A673 (cell line): ENCODE data around the gene SRGAP2C. TPM values are rescaled to one million over a fixed set of nuclear protein-coding genes. Genes with fewer than 3 reads are reported as not detected.
"Not testable (repeated sequence)": the region's sequence is repeated elsewhere in the genome, so short reads cannot be mapped to it uniquely, and the experiment has no call there.

Experiments
- BruUV-seq: library from RNA; stranded (reverse); fragments of 400-500 nt; replicated peaks from 2 replicates; lab custom pipeline; 2021; lab: Mats Ljungman, UMichigan
- CTCF ChIA-PET: fragments of 300-600 bp; sonication (Branson Sonifier 250); formaldehyde crosslinking; loops from one replicate; lab custom pipeline; 2022; ENCODE audit warnings: antibody characterized with exemption; lab: Charles Lee
- POLR2A ChIA-PET: fragments of 300-600 bp; sonication (Branson Sonifier 250); formaldehyde crosslinking; loops from one replicate; lab custom pipeline; 2022; ENCODE audit warnings: antibody characterized with exemption; ENCODE audit not compliant: low non-redundant PET; lab: Charles Lee
- DNase-seq: peaks from one replicate; pipeline ENCODE4 v3.0.0-alpha.2; 2015; ENCODE audit warnings: low spot score
- H3K27ac ChIP-seq: fragments of 200-600 bp; sonication (generic); 2 replicates; pipeline ENCODE4 v1.5.1; 2016; ENCODE audit warnings: mixed run types, low read depth, mild to moderate bottlenecking, mixed read lengths, antibody characterized with exemption, low read length; ENCODE audit not compliant: poor library complexity, severe bottlenecking
- H3K27me3 ChIP-seq: fragments of 200-600 bp; sonication (generic); replicated peaks from 2 replicates; pipeline ENCODE4 v1.6.1; 2017; ENCODE audit warnings: mixed run types, low read depth, mild to moderate bottlenecking, mixed read lengths, antibody characterized with exemption, low read length; ENCODE audit not compliant: insufficient read depth, poor library complexity
- H3K36me3 ChIP-seq: fragments of 200-600 bp; sonication (generic); 2 replicates; pipeline ENCODE4 v1.6.1; 2016; ENCODE audit warnings: mixed run types, mild to moderate bottlenecking, mixed read lengths, antibody characterized with exemption, low read length; ENCODE audit not compliant: insufficient read depth, poor library complexity, severe bottlenecking
- H3K4me1 ChIP-seq: fragments of 200-600 bp; sonication (generic); 2 replicates; pipeline ENCODE4 v1.6.1; 2017; ENCODE audit warnings: mixed run types, mild to moderate bottlenecking, mixed read lengths, antibody characterized with exemption, low read length; ENCODE audit not compliant: insufficient read depth, poor library complexity, severe bottlenecking
- H3K4me3 ChIP-seq: fragments of 200-600 bp; sonication (generic); 2 replicates; pipeline ENCODE4 v1.5.1; 2016; ENCODE audit warnings: low read depth, mixed run types, mild to moderate bottlenecking, mixed read lengths, low read length; ENCODE audit not compliant: poor library complexity, severe bottlenecking
- H3K9me3 ChIP-seq: fragments of 200-600 bp; sonication (generic); 2 replicates; pipeline ENCODE4 v1.6.1; 2016; ENCODE audit warnings: mixed run types, low read depth, mild to moderate bottlenecking, mixed read lengths, antibody characterized with exemption, low read length; ENCODE audit not compliant: poor library complexity, severe bottlenecking
- intact Hi-C: fragments of 100-400 bp; cut with micrococcal nuclease; formaldehyde crosslinking; loops from one replicate; pipeline ENCODE4 v1.10.0; 2022; ENCODE audit not compliant: unreplicated experiment
- total RNA-seq: library from RNA; stranded (reverse); gene quantifications from 2 replicates; pipeline ENCODE4 v1.2.3, GENCODE V29; 2021

SRGAP2C gene
- total RNA-seq, 1 experiment from 2014 or later, result 47.8 TPM

DNA sequence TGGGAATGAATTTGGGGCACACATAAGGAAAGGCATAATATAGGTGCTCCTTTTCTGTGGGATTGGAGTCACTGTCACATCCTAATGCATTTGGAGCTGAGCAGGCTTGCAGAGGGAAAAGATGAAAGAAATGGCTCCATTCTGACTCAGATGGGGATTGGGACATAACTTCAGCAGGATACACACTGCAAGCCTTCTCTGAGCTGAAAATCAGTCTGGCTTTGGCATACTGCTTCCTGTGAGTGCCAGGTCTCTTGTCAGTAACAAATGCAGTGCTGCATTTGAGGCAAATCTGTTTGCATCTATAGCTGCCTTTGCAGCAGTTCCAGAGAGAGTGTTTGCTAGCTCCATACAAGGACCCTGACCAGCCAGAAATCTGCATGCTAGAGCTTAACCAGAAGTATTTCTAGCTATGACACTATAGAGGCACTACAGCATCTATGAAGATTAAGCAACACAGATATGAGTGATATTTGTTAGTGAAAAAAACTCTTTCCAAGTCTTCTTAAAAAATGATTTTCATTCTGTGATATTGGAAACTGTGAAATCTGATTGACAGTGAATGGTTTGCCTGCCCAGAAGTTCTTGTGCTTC is 98.9 kb downstream of the SRGAP2C start:
- POLR2A ChIA-PET, H3K27me3 ChIP-seq, H3K4me3 ChIP-seq, H3K36me3 ChIP-seq, CTCF ChIA-PET, H3K9me3 ChIP-seq, DNase-seq, H3K4me1 ChIP-seq, BruUV-seq, intact Hi-C loops, H3K27ac ChIP-seq: not testable (repeated sequence)

DNA sequence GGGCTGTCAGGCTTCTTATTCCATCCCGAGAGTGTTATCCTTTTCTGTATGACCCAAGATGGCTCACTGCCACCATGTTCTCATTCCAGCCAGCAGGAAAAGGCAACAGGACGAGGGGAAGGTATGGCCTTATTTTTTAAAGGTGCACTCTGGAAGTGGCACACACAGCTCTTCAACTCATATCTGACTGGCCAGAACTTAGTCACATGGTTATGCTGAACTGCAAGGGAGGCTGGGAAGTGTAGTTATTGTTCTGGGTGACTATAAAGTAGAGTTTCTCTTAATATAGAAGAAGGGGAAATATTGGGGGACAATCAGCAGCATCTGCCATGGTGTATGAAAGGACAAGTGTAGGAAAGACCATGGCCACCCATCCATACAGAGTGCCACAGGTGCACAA is 107.8 kb downstream of the SRGAP2C start:
- DNase-seq, BruUV-seq, H3K4me3 ChIP-seq, intact Hi-C loops, POLR2A ChIA-PET, H3K9me3 ChIP-seq, H3K4me1 ChIP-seq, H3K36me3 ChIP-seq, CTCF ChIA-PET, H3K27ac ChIP-seq, H3K27me3 ChIP-seq: not testable (repeated sequence)

DNA sequence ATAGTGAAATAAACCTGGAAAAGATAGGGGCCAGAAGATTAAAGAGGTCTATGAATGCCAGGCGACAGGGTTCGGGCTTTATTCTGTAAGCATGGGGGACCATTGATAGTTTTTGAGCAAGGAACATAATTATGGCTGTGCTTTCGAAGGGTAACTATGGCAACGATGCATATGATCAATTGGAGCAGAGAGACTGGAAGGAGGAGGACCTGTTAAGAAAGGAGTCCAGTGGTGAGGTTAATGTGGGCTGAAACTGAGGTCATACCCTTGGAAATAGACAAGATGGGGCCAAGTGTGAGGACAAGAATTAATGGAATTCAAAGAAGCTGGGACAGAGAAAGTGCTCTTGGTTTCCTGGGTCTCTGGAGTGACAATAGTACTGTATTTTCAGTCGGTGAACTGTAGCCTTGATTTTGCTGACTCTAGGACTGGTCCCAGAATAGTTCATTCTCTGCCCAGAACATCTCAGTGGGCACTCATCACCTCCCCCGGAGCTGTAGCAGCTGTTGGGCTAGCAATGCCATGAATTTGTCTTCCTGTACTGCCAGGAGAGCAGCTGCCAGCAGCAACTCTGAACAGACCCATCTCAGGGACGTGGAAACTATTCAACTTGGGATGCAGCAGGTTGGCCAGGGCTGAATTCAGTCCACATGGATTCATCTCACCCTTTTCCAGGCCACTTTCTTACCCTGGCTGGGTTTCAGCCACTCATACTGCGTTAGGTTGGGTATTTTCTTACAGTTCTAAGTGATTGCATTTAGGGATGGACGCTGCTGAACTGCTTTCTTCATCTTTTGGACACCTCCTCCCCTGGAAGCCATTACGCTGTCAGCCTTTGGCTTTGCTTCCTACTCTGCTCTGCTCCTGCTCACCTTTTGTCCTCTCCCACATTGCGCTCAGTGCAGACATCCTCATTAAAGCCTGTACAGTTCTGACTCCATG is 108.8 kb downstream of the SRGAP2C start:
- CTCF ChIA-PET, H3K27me3 ChIP-seq, H3K4me1 ChIP-seq, H3K27ac ChIP-seq, H3K9me3 ChIP-seq, intact Hi-C loops, H3K36me3 ChIP-seq, DNase-seq, POLR2A ChIA-PET, H3K4me3 ChIP-seq, BruUV-seq: not testable (repeated sequence)

DNA sequence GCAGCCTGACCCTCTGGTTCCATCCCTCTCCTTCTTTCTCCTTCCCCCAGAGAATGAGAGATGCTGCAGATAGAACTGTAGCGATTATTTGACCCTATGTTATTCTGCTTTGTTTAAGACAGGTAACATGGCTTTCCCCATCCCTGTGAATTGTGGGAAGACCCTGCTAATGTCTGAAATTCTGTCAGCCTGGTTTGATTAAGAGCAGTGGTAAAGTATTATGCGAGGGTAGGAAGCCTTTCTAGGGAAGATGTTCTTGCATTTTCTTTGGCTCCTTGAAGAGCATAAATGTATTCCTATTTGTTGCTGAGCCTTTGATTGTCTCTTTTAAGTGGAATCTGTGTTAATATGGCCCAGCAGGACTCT is 109.4 kb downstream of the SRGAP2C start:
- H3K27ac ChIP-seq, intact Hi-C loops, H3K4me1 ChIP-seq, H3K9me3 ChIP-seq, POLR2A ChIA-PET, CTCF ChIA-PET, DNase-seq, H3K27me3 ChIP-seq, H3K4me3 ChIP-seq, BruUV-seq, H3K36me3 ChIP-seq: not testable (repeated sequence)

DNA sequence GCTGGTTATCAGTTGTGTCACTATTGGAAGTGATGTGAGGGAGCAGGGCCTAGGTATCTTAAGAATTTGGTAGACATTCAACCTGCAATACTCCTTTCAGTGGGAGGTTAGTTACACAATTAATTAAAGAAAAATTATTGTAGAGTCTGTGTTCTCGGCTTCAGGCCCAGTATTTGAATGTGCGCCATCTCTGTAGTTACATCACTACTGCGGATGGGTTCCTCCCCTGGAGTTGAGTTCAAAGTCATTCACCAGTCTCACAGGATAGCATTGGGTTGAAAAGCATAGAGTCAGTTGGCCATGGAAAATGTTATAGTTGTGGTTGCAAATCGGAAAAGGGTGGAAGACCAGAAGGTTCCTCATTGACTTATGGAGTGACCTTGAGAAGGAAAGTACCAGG is 111.8 kb downstream of the SRGAP2C start:
- H3K27me3 ChIP-seq, intact Hi-C loops, H3K4me3 ChIP-seq, DNase-seq, CTCF ChIA-PET, BruUV-seq, H3K9me3 ChIP-seq, POLR2A ChIA-PET, H3K36me3 ChIP-seq, H3K27ac ChIP-seq, H3K4me1 ChIP-seq: not testable (repeated sequence)

DNA sequence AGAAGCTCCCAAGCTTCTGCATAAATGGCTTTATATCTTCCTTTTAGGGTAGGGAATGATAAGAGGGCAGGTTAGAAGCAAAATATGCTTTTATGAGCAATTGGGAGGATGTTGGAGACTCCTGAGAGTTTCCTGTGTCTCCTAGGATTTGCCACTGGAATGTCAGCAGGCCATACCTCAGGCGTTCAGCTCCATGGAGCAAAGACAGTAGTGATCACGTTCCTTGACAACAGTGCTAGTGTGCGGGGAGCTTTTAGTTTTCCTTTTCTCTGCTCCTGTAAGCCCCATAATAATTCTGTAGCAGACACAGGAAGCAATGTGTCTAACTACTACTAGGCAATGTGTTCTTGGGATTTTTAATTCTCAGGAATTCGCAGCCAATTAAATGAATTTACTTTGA is 113.8 kb downstream of the SRGAP2C start:
- CTCF ChIA-PET, H3K4me3 ChIP-seq, H3K27me3 ChIP-seq, BruUV-seq, H3K27ac ChIP-seq, H3K4me1 ChIP-seq, DNase-seq, intact Hi-C loops, H3K36me3 ChIP-seq, H3K9me3 ChIP-seq, POLR2A ChIA-PET: not testable (repeated sequence)

- H3K9me3 ChIP-seq, intact Hi-C loops, CTCF ChIA-PET, H3K4me1 ChIP-seq, BruUV-seq, H3K27ac ChIP-seq, H3K36me3 ChIP-seq, DNase-seq, H3K27me3 ChIP-seq, POLR2A ChIA-PET, H3K4me3 ChIP-seq: not testable (repeated sequence)
Measured at GRCh38 chr1:121299514-121300149, 114.9 kb downstream of the SRGAP2C start.
